Fibroblast of lung (primary cell): ENCODE data around the gene LRRC71. TPM values are rescaled to one million over a fixed set of nuclear protein-coding genes. Genes with fewer than 3 reads are reported as not detected.

ENCODE experiments used
- DNase-seq, 2 donors: peaks; one replicate each; pipeline versions ENCODE4 v3.0.0 to v3.0.0-alpha.2; 2010; ENCODE audit warnings: low read depth in 2 of 2
- H2AFZ ChIP-seq: 2 replicates; pipeline ENCODE4 v1.5.1; 2012; ENCODE audit warnings: low read length, control low read depth, inconsistent platforms
- H3K27ac ChIP-seq: 2 replicates; pipeline ENCODE4 v1.5.1; 2011; ENCODE audit warnings: low read length, control low read depth; ENCODE audit not compliant: insufficient read depth
- H3K27me3 ChIP-seq: 2 replicates; pipeline ENCODE4 v1.5.1; 2011; ENCODE audit warnings: mild to moderate bottlenecking, low read length; ENCODE audit not compliant: control insufficient read depth, insufficient read depth
- H3K36me3 ChIP-seq: 2 replicates; pipeline ENCODE4 v1.5.1; 2011; ENCODE audit warnings: low read length; ENCODE audit not compliant: control insufficient read depth, insufficient read depth
- H3K4me1 ChIP-seq: 2 replicates; pipeline ENCODE4 v1.5.1; 2011; ENCODE audit warnings: low read length; ENCODE audit not compliant: control insufficient read depth, insufficient read depth; ENCODE audit errors: extremely low read depth
- H3K4me2 ChIP-seq: 2 replicates; pipeline ENCODE4 v1.5.1; 2011; ENCODE audit warnings: low read length, control low read depth; ENCODE audit not compliant: insufficient read depth; ENCODE audit errors: extremely low read depth
- H3K4me3 ChIP-seq, 4 experiments: fragments of 200-600 bp in 1 of 4; sonication (generic) in 1 of 4; replicated peaks in 1 of 4; 2 replicates each; pipeline ENCODE4 v1.5.1; 2011 to 2016; ENCODE audit warnings: low read length in 4 of 4, low read depth in 3 of 4, mild to moderate bottlenecking in 3 of 4, control low read depth in 2 of 4, inconsistent platforms in 1 of 4, mixed read lengths in 1 of 4; ENCODE audit not compliant: insufficient read depth in 1 of 4; ENCODE audit errors: control extremely low read depth in 1 of 4
- H3K79me2 ChIP-seq: 2 replicates; pipeline ENCODE4 v1.5.1; 2012; ENCODE audit warnings: mild to moderate bottlenecking, low read length, inconsistent platforms; ENCODE audit not compliant: control insufficient read depth, insufficient read depth
- H3K9ac ChIP-seq: 2 replicates; pipeline ENCODE4 v1.5.1; 2011; ENCODE audit warnings: mild to moderate bottlenecking, low read length, control low read depth; ENCODE audit not compliant: insufficient read depth
- H3K9me3 ChIP-seq: 2 replicates; pipeline ENCODE4 v1.5.1; 2012; ENCODE audit warnings: low read depth, low read length; ENCODE audit not compliant: control insufficient read depth, insufficient read depth
- H4K20me1 ChIP-seq: 2 replicates; pipeline ENCODE4 v1.5.1; 2011; ENCODE audit warnings: low read length; ENCODE audit not compliant: control insufficient read depth, insufficient read depth; ENCODE audit errors: extremely low read depth
- EZH2 ChIP-seq: IDR thresholded peaks from 2 replicates; pipeline ENCODE4 v1.5.1; 2012; ENCODE audit warnings: low read length, control low read depth, mild to moderate bottlenecking; ENCODE audit errors: missing control alignments
- polyA plus RNA-seq, 2 donors: library from polyadenylated mRNA; depleted of rRNA in 1 of 2; stranded (reverse) in 1 of 2; unstranded in 1 of 2; fragments of >200 nt; gene quantifications; 2 replicates each; pipeline ENCODE4 v1.2.1, GENCODE V29; 2011 to 2012; ENCODE audit warnings: missing spikeins in 1 of 2
- total RNA-seq: library from RNA; depleted of rRNA; stranded (reverse); fragments of >200 nt; gene quantifications from 2 replicates; pipeline ENCODE4 v1.2.1, GENCODE V29; 2014
- TF ChIP-seq, protein P1 (sequence below), 2 donors: IDR thresholded peaks in 1 of 2; conservative IDR thresholded peaks in 1 of 2; 1 replicate in 1 of 2; 2 replicates in 1 of 2; pipeline ENCODE4 v1.5.1; 2011 to 2012; ENCODE audit warnings: low read length in 2 of 2, control low read depth in 1 of 2, inconsistent platforms in 1 of 2, low read depth in 1 of 2, mild to moderate bottlenecking in 1 of 2

The LRRC71 gene
- total and polyA plus RNA-seq, 2 donors (not counting 1 experiment from before 2014, with no cell fraction given), result 1.8 TPM; not detected in 1

DNA sequence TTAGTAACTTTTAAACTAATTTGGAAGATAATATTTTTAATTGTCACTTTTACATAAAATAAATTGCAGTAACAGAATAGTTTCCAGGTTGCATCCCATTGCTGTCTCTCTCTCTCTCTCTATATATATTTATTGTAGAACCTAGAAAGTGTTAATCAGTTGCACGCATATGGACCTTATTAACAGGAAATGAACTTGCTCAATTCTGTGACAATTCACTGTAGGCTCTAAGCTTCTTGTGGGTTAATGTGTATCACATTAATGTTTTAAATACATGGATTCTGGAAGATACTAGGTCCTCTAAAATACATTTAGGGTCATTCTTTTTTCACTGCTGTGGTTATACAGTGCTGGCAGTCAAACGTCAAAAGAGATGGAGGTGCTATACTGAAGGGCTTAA lies 33.1 kb downstream of the LRRC71 start:
- H3K36me3 ChIP-seq, result peaks cover 12% of the 10 kb centered on the region

DNA sequence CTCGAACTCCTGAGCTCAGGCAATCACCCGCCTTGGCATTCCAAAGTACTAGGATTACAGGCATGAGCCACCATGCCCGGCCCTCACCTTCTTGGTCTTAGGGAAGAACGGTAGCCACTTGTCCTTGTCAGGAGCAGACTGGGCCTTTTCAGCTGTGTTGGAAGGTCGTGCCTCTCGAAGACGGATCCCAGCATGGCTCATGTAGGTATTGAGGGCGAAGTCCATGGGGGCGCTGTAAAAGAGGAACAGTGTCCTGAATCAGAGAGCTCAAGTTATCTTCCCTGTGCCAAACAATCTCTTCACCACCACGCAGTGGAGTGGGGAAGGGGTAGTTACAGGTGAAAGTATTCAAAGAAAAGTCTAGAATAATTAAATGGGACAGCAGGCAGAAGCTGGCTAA lies 35.9 kb downstream of the LRRC71 start:
- TF ChIP-seq, protein P1, sequence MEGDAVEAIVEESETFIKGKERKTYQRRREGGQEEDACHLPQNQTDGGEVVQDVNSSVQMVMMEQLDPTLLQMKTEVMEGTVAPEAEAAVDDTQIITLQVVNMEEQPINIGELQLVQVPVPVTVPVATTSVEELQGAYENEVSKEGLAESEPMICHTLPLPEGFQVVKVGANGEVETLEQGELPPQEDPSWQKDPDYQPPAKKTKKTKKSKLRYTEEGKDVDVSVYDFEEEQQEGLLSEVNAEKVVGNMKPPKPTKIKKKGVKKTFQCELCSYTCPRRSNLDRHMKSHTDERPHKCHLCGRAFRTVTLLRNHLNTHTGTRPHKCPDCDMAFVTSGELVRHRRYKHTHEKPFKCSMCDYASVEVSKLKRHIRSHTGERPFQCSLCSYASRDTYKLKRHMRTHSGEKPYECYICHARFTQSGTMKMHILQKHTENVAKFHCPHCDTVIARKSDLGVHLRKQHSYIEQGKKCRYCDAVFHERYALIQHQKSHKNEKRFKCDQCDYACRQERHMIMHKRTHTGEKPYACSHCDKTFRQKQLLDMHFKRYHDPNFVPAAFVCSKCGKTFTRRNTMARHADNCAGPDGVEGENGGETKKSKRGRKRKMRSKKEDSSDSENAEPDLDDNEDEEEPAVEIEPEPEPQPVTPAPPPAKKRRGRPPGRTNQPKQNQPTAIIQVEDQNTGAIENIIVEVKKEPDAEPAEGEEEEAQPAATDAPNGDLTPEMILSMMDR (conservative IDR thresholded peaks at IDR 0.05 in 1 of 2, IDR thresholded peaks at IDR 0.05 in 1 of 2; ENCODE audit: low read depth in 1 of 2, low read length in 2 of 2), result no peak
- no peak for TF ChIP-seq EZH2
- no peaks in the 10 kb centered on the region for H3K79me2 ChIP-seq
- H3K27ac ChIP-seq, result no peak overlapping the region
- H3K36me3 ChIP-seq, result peaks cover 17% of the 10 kb centered on the region
- no peak overlapping the region for H3K4me3 ChIP-seq
- no peak overlapping the region for H3K4me2 ChIP-seq
- H3K9ac ChIP-seq, result no peak overlapping the region
- no peaks in the 10 kb centered on the region for H3K9me3 ChIP-seq
- H2AFZ ChIP-seq, result no peak overlapping the region
- no peak for DNase-seq
- H3K4me1 ChIP-seq, result no peaks in the 10 kb centered on the region
- H4K20me1 ChIP-seq, result no peaks in the 10 kb centered on the region
- H3K27me3 ChIP-seq, result no peaks in the 10 kb centered on the region

More for the DNA sequence above, 33.1 kb downstream of the LRRC71 start:
- Histone ChIP-seq H3K79me2 (no peaks in the 10 kb centered on the region), H3K4me3 (no peak overlapping the region), H4K20me1 (no peaks in the 10 kb centered on the region), H3K27me3 (no peaks in the 10 kb centered on the region), H3K27ac (no peak overlapping the region), H3K9me3 (no peaks in the 10 kb centered on the region), H3K9ac (no peak overlapping the region), H3K4me2 (no peak overlapping the region), H2AFZ (no peak overlapping the region), H3K4me1 (no peaks in the 10 kb centered on the region)
- no peak for TF ChIP-seq EZH2
- TF ChIP-seq, protein P1 (conservative IDR thresholded peaks at IDR 0.05 in 1 of 2, IDR thresholded peaks at IDR 0.05 in 1 of 2; ENCODE audit: low read depth in 1 of 2, low read length in 2 of 2), result no peak
- no peak for DNase-seq

DNA sequence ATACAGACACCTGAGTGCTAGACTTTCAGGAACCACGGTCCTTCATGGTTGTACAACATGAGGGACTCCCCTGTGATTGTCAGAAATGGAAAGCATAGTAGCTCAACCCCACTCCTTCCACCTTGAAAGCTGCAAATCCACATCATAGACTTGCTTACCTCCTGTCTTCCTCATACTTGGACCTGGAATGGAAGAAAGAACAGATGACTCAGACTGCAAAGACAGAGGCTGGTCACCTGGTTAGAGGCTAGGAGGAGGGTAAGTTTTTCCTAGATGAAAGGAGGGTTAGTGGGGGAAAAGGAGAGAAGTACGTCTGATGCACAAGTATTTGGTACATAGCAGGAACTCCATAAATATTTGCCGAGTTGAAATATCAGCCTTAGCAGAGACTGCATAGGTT lies 37.2 kb downstream of the LRRC71 start:
- Histone ChIP-seq H3K4me1 (no peaks in the 10 kb centered on the region), H3K9me3 (no peaks in the 10 kb centered on the region), H3K27ac (no peak overlapping the region), H3K27me3 (no peaks in the 10 kb centered on the region), H3K9ac (no peak overlapping the region), H3K4me2 (no peak overlapping the region), H2AFZ (no peak overlapping the region), H3K79me2 (no peaks in the 10 kb centered on the region), H3K4me3 (no peak overlapping the region), H4K20me1 (no peaks in the 10 kb centered on the region), H3K36me3 (peaks cover 19% of the 10 kb centered on the region)
- DNase-seq, result no peak
- no peak for TF ChIP-seq EZH2
- TF ChIP-seq, protein P1 (conservative IDR thresholded peaks at IDR 0.05 in 1 of 2, IDR thresholded peaks at IDR 0.05 in 1 of 2; ENCODE audit: low read depth in 1 of 2, low read length in 2 of 2), result no peak
